H9 (cell line): ENCODE measurements around the gene SRXN1. TPM values are rescaled to one million over a fixed set of nuclear protein-coding genes. Genes with fewer than 3 reads are reported as not detected.

ENCODE experiments used
- DNase-seq: peaks from one replicate; pipeline ENCODE4 v3.0.0-alpha.2; 2017
- H2AFZ ChIP-seq: one replicate; pipeline ENCODE4 v1.6.1; 2013; ENCODE audit warnings: mild to moderate bottlenecking, low read length, control low read depth, moderate library complexity
- H2AK5ac ChIP-seq: 2 replicates; pipeline ENCODE4 v1.6.1; 2013; ENCODE audit warnings: low read length, control low read depth, mixed read lengths; ENCODE audit not compliant: insufficient read length
- H2BK120ac ChIP-seq: one replicate; pipeline ENCODE4 v1.6.1; 2013; ENCODE audit warnings: low read depth, mild to moderate bottlenecking, low read length, control low read depth, inconsistent platforms; ENCODE audit not compliant: poor library complexity, severe bottlenecking
- H2BK12ac ChIP-seq: 2 replicates; pipeline ENCODE4 v1.6.1; 2013; ENCODE audit warnings: low read length, control low read depth, mixed read lengths, low read depth; ENCODE audit not compliant: insufficient read length
- H2BK15ac ChIP-seq: 2 replicates; pipeline ENCODE4 v1.6.1; 2013; ENCODE audit warnings: low read depth, low read length, control low read depth
- H2BK20ac ChIP-seq: one replicate; pipeline ENCODE4 v1.6.1; 2013; ENCODE audit warnings: low read depth, mild to moderate bottlenecking, low read length, control low read depth, inconsistent platforms; ENCODE audit not compliant: poor library complexity, severe bottlenecking
- H2BK5ac ChIP-seq: 2 replicates; pipeline ENCODE4 v1.6.1; 2013; ENCODE audit warnings: low read length, control low read depth, mixed read lengths; ENCODE audit not compliant: insufficient read length
- H3K14ac ChIP-seq: 2 replicates; pipeline ENCODE4 v1.6.1; 2013; ENCODE audit warnings: low read length, control low read depth; ENCODE audit not compliant: insufficient read depth
- H3K18ac ChIP-seq: 2 replicates; pipeline ENCODE4 v1.6.1; 2013; ENCODE audit warnings: low read depth, mild to moderate bottlenecking, mixed read lengths, low read length, control low read depth; ENCODE audit not compliant: insufficient read length
- H3K23ac ChIP-seq: 2 replicates; pipeline ENCODE4 v1.6.1; 2013; ENCODE audit warnings: low read length, control low read depth, mixed read lengths, low read depth; ENCODE audit not compliant: insufficient read length
- H3K23me2 ChIP-seq: 2 replicates; pipeline ENCODE4 v1.6.1; 2013; ENCODE audit warnings: low read depth, mild to moderate bottlenecking, mixed read lengths, low read length, control low read depth; ENCODE audit not compliant: insufficient read length, poor library complexity, severe bottlenecking
- H3K27ac ChIP-seq: 2 replicates; pipeline ENCODE4 v1.5.1; 2013; ENCODE audit warnings: low read length, control low read depth, mixed read lengths, low read depth; ENCODE audit not compliant: insufficient read length
- H3K27me3 ChIP-seq: 2 replicates; pipeline ENCODE4 v1.6.1; 2013; ENCODE audit warnings: low read length, control low read depth, inconsistent platforms; ENCODE audit not compliant: insufficient read depth
- H3K4ac ChIP-seq: 2 replicates; pipeline ENCODE4 v1.6.1; 2013; ENCODE audit warnings: low read depth, mild to moderate bottlenecking, control low read depth, inconsistent platforms, low read length, moderate library complexity
- H3K4me1 ChIP-seq: 2 replicates; pipeline ENCODE4 v1.6.1; 2013; ENCODE audit warnings: low read length, control low read depth, inconsistent platforms; ENCODE audit not compliant: insufficient read depth
- H3K4me2 ChIP-seq: 2 replicates; pipeline ENCODE4 v1.6.1; 2013; ENCODE audit warnings: low read length, control low read depth, mixed read lengths; ENCODE audit not compliant: insufficient read length, insufficient read depth
- H3K56ac ChIP-seq: 2 replicates; pipeline ENCODE4 v1.6.1; 2013; ENCODE audit warnings: low read depth, mild to moderate bottlenecking, mixed read lengths, low read length, control low read depth; ENCODE audit not compliant: insufficient read length
- H3K79me1 ChIP-seq: 2 replicates; pipeline ENCODE4 v1.6.1; 2013; ENCODE audit warnings: low read depth, mild to moderate bottlenecking, moderate library complexity, low read length, control low read depth, inconsistent platforms; ENCODE audit not compliant: insufficient read depth, poor library complexity, severe bottlenecking
- H3K79me2 ChIP-seq: 2 replicates; pipeline ENCODE4 v1.6.1; 2013; ENCODE audit warnings: low read length, control low read depth, inconsistent platforms; ENCODE audit not compliant: insufficient read depth
- H3K9ac ChIP-seq: 2 replicates; pipeline ENCODE4 v1.6.1; 2013; ENCODE audit warnings: low read length, control low read depth, mixed read lengths; ENCODE audit not compliant: insufficient read length; ENCODE audit errors: extremely low read depth
- H3K9me3 ChIP-seq: one replicate; pipeline ENCODE4 v1.6.1; 2013; ENCODE audit warnings: low read depth, low read length, inconsistent platforms; ENCODE audit not compliant: control insufficient read depth
- H3T11ph ChIP-seq: one replicate; pipeline ENCODE4 v1.6.1; 2013; ENCODE audit warnings: mild to moderate bottlenecking, low read length, control low read depth, inconsistent platforms
- H4K20me1 ChIP-seq: one replicate; pipeline ENCODE4 v1.6.1; 2013; ENCODE audit not compliant: control insufficient read depth, insufficient read length, insufficient read depth
- H4K5ac ChIP-seq: 2 replicates; pipeline ENCODE4 v1.6.1; 2013; ENCODE audit warnings: low read depth, mild to moderate bottlenecking, mixed read lengths, low read length, control low read depth; ENCODE audit not compliant: insufficient read length
- H4K8ac ChIP-seq: replicated peaks from 2 replicates; pipeline ENCODE4 v1.6.1; 2013; ENCODE audit warnings: low read length, control low read depth, mixed read lengths, low read depth; ENCODE audit not compliant: insufficient read length
- H4K91ac ChIP-seq: 2 replicates; pipeline ENCODE4 v1.6.1; 2013; ENCODE audit warnings: low read depth, mild to moderate bottlenecking, moderate library complexity, mixed read lengths, low read length, control low read depth; ENCODE audit not compliant: insufficient read length
- H3K27ac Mint-ChIP-seq, 3 experiments: 2 replicates in 2 of 3; 3 replicates in 1 of 3; pipeline ENCODE4 v1.8.0; 2020 to 2021; ENCODE audit warnings: mixed read lengths in 3 of 3, mild to moderate bottlenecking in 1 of 3, moderate library complexity in 1 of 3
- H3K27me3 Mint-ChIP-seq: 2 replicates; pipeline ENCODE4 v1.8.0; 2021; ENCODE audit warnings: low read depth, mild to moderate bottlenecking, moderate library complexity, mixed read lengths
- H3K36me3 Mint-ChIP-seq, 3 experiments: 2 replicates in 2 of 3; 3 replicates in 1 of 3; pipeline ENCODE4 v1.8.0; 2020 to 2021; ENCODE audit warnings: low read depth in 3 of 3, mixed read lengths in 3 of 3; ENCODE audit not compliant: insufficient read depth in 1 of 3
- H3K4me1 Mint-ChIP-seq, 2 experiments: 2 replicates each; pipeline ENCODE4 v1.8.0; 2020; ENCODE audit warnings: mixed read lengths in 2 of 2
- H3K4me3 Mint-ChIP-seq, 2 experiments: 2 replicates in 1 of 2; 3 replicates in 1 of 2; pipeline ENCODE4 v1.8.0; 2020 to 2021; ENCODE audit warnings: mild to moderate bottlenecking in 2 of 2, mixed read lengths in 2 of 2, moderate library complexity in 1 of 2
- H3K9me3 Mint-ChIP-seq, 2 experiments: 2 replicates in 1 of 2; 3 replicates in 1 of 2; pipeline ENCODE4 v1.8.0; 2020; ENCODE audit warnings: mild to moderate bottlenecking in 2 of 2, mixed read lengths in 2 of 2, moderate library complexity in 1 of 2
- CTCF ChIP-seq: fragments of 200-600 bp; sonication (generic); conservative IDR thresholded peaks from 3 replicates; pipeline ENCODE4 v1.8.0; 2021; ENCODE audit warnings: antibody characterized with exemption, mild to moderate bottlenecking
- WGBS: extraction: QIAGEN DNeasy Blood & Tissue Kit; methylation state at CpG from one replicate; pipeline ENCODE4 v1.1.7; 2013; ENCODE audit warnings: missing lambda C conversion rate, low lambda C conversion rate, mixed read lengths; ENCODE audit not compliant: insufficient read length; ENCODE audit errors: extremely low coverage; 5-methylcytosine and 5-hydroxymethylcytosine counted together
- total RNA-seq: library from RNA; stranded (reverse); gene quantifications from 2 replicates; pipeline ENCODE4 v1.2.1, GENCODE V29; 2021

Gene SRXN1
- total RNA-seq, 1 experiment from 2014 or later, result 25.7 TPM

DNA sequence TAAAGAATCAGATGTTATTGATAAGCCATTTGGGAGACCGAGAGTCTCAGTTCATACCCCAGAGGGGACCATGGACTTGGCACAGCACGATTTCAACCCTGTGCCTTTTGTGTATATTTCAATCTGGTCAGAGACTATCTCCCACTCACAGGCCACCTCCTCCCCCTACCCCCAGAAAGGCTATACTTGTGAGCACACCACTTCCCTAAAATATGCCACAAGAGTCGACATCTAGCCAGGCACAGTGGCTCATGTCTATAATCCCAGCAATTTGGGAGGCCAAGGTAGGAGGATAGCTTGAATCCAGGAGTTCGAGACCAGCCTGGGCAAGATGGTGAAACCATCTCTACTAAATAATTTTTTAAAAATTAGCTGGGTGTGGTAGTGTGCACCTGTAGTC, 29.3 kb downstream of the SRXN1 start:
- H3K23ac ChIP-seq, result no peak overlapping the region

More for the DNA sequence above, 29.3 kb downstream of the SRXN1 start:
- DNase-seq, result no peak
- H2BK120ac ChIP-seq, result no peak overlapping the region
- WGBS, result no CpG with 5 or more reads among the region's 4 CpGs
- no peaks in the 10 kb centered on the region for H3K27me3 ChIP-seq
- no peaks in the 10 kb centered on the region for H3K9me3 Mint-ChIP-seq
- H2BK5ac ChIP-seq, result no peak overlapping the region
- peaks cover 13 to 19% of the 10 kb centered on the region in 2 experiments for H3K4me1 Mint-ChIP-seq
- H3K9me3 ChIP-seq, result no peaks in the 10 kb centered on the region
- H3K27ac ChIP-seq, result no peak overlapping the region
- no peak overlapping the region for H2BK15ac ChIP-seq
- no peaks in the 10 kb centered on the region for H3K23me2 ChIP-seq
- no peak for TF ChIP-seq CTCF
- H2AFZ ChIP-seq, result no peak overlapping the region
- no peak overlapping the region for H4K5ac ChIP-seq
- H3K18ac ChIP-seq, result no peak overlapping the region
- H3K36me3 Mint-ChIP-seq, result no peaks in the 10 kb centered on the region
- no peak overlapping the region for H3K4me2 ChIP-seq
- no peak overlapping the region for H2BK12ac ChIP-seq
- no peak overlapping the region for H2AK5ac ChIP-seq
- H3K4ac ChIP-seq, result no peak overlapping the region
- H3K4me1 ChIP-seq, result 0 out of 2 replicates have a peak, but pooled peaks cover 5% of the 10 kb centered on the region
- H3K79me1 ChIP-seq, result no peaks in the 10 kb centered on the region
- H4K20me1 ChIP-seq, result no peaks in the 10 kb centered on the region
- H3T11ph ChIP-seq, result no peak overlapping the region
- H3K14ac ChIP-seq, result no peak overlapping the region
- no peak overlapping the region for H3K27ac Mint-ChIP-seq
- H3K9ac ChIP-seq, result no peak overlapping the region
- peaks cover 25% of the 10 kb centered on the region for H3K27me3 Mint-ChIP-seq
- H2BK20ac ChIP-seq, result no peak overlapping the region
- no peaks in the 10 kb centered on the region for H3K79me2 ChIP-seq
- H3K4me3 Mint-ChIP-seq, result no peak overlapping the region
- H4K91ac ChIP-seq, result no peak overlapping the region
- no peak overlapping the region for H4K8ac ChIP-seq
- H3K56ac ChIP-seq, result no peak overlapping the region
